ENCODE data around the gene ZNF35.

Gene ZNF35

GRCh38 chr3:44685128-44685800 lies 36.7 kb downstream of the ZNF35 start:
- FAIRE-seq, result no peak

- no peak for FAIRE-seq
Measured at GRCh38 chr3:44687898-44688297, 39.4 kb downstream of the ZNF35 start.
